ENCODE measurements around the gene MTARC2. TPM values are rescaled to one million over a fixed set of nuclear protein-coding genes. Genes with fewer than 3 reads are reported as not detected.

MTARC2 gene
- polyA plus RNA-seq, 1 donor (not counting 4 experiments of a cell fraction or from before 2014, with no cell fraction given): 0.75 TPM

DNA sequence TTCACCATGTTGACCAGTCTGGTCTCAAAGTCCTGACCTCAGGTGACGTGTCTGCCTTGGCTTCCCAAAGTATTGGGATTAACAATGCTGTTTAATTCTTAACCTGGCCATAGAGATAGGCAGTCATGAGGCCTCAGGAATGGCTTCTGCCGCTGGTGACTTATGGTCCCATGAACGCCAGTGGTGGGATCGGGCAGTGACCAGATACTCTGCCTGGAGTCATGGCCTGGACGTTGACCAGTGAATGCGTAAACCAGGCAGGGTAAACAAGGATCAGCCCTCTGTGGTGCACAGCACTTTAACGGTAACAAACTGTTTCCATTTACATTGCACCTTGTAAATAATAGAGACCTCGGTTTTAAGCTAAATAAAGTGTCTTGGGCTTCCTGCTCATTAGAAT, 61.6 kb downstream of the MTARC2 start:
- dilution Hi-C loops (cut with MboI; ENCODE audit: extremely low pct_ligation_motif_present, low sequenced_read_pairs): no loop called here
- no peak overlapping the region for H3K27ac ChIP-seq (ENCODE audit: control insufficient read depth, insufficient read depth, low read length)
- H3K36me3 ChIP-seq (ENCODE audit: control insufficient read depth in 2 of 2, extremely low read depth in 1 of 2, insufficient read depth in 2 of 2, low read length in 2 of 2): no peaks in the 10 kb centered on the region
- no peaks in the 10 kb centered on the region for H3K9me3 ChIP-seq (ENCODE audit: control insufficient read depth, low read depth, low read length)
- no peaks in the 10 kb centered on the region for H4K20me1 ChIP-seq (ENCODE audit: control insufficient read depth, extremely low read depth, insufficient read depth, low read length)
- H3K4me2 ChIP-seq (ENCODE audit: control insufficient read depth, extremely low read depth, insufficient read depth, low read depth, low read length): no peak overlapping the region
- peaks cover 10% of the 10 kb centered on the region for H3K4me1 ChIP-seq (ENCODE audit: control insufficient read depth, extremely low read depth, insufficient read depth, low read length)
- H3K27me3 ChIP-seq (ENCODE audit: control insufficient read depth, extremely low read depth, insufficient read depth, low read length): peaks cover 3% of the 10 kb centered on the region
- FAIRE-seq: no peak
- H2AFZ ChIP-seq (ENCODE audit: control insufficient read depth, low read length): no peak overlapping the region
- H3K9ac ChIP-seq (ENCODE audit: control insufficient read depth, extremely low read depth, insufficient read depth, low read length): no peak overlapping the region
- no peaks in the 10 kb centered on the region for H3K79me2 ChIP-seq (ENCODE audit: control insufficient read depth, insufficient read depth, low read length)
- no peaks in the 10 kb centered on the region for H3K9me1 ChIP-seq (ENCODE audit: control insufficient read depth, extremely low read depth, insufficient read depth, low read length)
- H3K4me3 ChIP-seq (ENCODE audit: control insufficient read depth in 2 of 3, extremely low read depth in 1 of 3, insufficient read depth in 2 of 3, low read depth in 1 of 3, low read length in 3 of 3): no peak overlapping the region
- no peak for DNase-seq (ENCODE audit: low read depth, low spot score)
- TF ChIP-seq, protein P1, sequence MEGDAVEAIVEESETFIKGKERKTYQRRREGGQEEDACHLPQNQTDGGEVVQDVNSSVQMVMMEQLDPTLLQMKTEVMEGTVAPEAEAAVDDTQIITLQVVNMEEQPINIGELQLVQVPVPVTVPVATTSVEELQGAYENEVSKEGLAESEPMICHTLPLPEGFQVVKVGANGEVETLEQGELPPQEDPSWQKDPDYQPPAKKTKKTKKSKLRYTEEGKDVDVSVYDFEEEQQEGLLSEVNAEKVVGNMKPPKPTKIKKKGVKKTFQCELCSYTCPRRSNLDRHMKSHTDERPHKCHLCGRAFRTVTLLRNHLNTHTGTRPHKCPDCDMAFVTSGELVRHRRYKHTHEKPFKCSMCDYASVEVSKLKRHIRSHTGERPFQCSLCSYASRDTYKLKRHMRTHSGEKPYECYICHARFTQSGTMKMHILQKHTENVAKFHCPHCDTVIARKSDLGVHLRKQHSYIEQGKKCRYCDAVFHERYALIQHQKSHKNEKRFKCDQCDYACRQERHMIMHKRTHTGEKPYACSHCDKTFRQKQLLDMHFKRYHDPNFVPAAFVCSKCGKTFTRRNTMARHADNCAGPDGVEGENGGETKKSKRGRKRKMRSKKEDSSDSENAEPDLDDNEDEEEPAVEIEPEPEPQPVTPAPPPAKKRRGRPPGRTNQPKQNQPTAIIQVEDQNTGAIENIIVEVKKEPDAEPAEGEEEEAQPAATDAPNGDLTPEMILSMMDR (optimal IDR thresholded peaks at IDR 0.05 in 1 of 3, IDR thresholded peaks at IDR 0.05 in 1 of 3, conservative IDR thresholded peaks at IDR 0.05 in 1 of 3; ENCODE audit: extremely low read depth in 1 of 3, insufficient read depth in 2 of 3, low read length in 3 of 3): no peak
- no peak for TF ChIP-seq EZH2 (IDR thresholded peaks at IDR 0.05; ENCODE audit: low read length)

DNA sequence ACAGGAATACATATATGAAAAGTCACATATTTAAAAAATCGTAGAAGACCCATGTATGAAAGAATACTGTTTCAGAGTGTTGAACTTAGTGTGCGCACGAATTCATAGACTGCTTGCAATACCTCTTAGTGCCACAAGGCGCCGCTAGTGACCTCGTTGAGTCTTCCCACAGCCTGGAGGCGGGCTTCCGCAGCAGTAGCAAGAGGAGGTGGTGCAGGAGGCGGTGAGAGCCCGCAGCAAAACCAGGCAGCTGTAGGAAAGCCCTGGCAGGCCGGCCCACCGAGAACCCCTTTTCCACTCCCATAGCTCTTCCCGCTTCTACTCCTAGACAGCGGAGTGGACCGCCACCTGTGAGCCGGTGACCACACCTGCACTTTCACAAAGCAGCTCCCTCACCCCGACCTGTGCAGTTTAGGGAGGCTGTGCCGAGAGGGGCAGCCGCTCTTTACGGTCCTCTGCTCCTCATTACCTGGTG, 62.1 kb downstream of the MTARC2 start:
- H3K9me3 ChIP-seq (ENCODE audit: control insufficient read depth, low read depth, low read length): no peaks in the 10 kb centered on the region
- no peaks in the 10 kb centered on the region for H3K36me3 ChIP-seq (ENCODE audit: control insufficient read depth in 2 of 2, extremely low read depth in 1 of 2, insufficient read depth in 2 of 2, low read length in 2 of 2)
- H3K4me3 ChIP-seq (ENCODE audit: control insufficient read depth in 2 of 3, extremely low read depth in 1 of 3, insufficient read depth in 2 of 3, low read depth in 1 of 3, low read length in 3 of 3): peak overlapping the region in 2 of 3 experiments; percentile 25 to 45
- FAIRE-seq: no peak
- H3K4me1 ChIP-seq (ENCODE audit: control insufficient read depth, extremely low read depth, insufficient read depth, low read length): peaks cover 10% of the 10 kb centered on the region
- peak overlapping the region; percentile 85 for H2AFZ ChIP-seq (ENCODE audit: control insufficient read depth, low read length)
- dilution Hi-C loops (cut with MboI; ENCODE audit: extremely low pct_ligation_motif_present, low sequenced_read_pairs): no loop called here
- H3K9me1 ChIP-seq (ENCODE audit: control insufficient read depth, extremely low read depth, insufficient read depth, low read length): no peaks in the 10 kb centered on the region
- TF ChIP-seq EZH2 (IDR thresholded peaks at IDR 0.05; ENCODE audit: low read length): no peak
- TF ChIP-seq, protein P1 (optimal IDR thresholded peaks at IDR 0.05 in 1 of 3, IDR thresholded peaks at IDR 0.05 in 1 of 3, conservative IDR thresholded peaks at IDR 0.05 in 1 of 3; ENCODE audit: extremely low read depth in 1 of 3, insufficient read depth in 2 of 3, low read length in 3 of 3): peak; percentile 92 to 95 (median 93)
- H3K9ac ChIP-seq (ENCODE audit: control insufficient read depth, extremely low read depth, insufficient read depth, low read length): no peak overlapping the region
- H4K20me1 ChIP-seq (ENCODE audit: control insufficient read depth, extremely low read depth, insufficient read depth, low read length): no peaks in the 10 kb centered on the region
- peak overlapping the region; percentile 69 for H3K4me2 ChIP-seq (ENCODE audit: control insufficient read depth, extremely low read depth, insufficient read depth, low read depth, low read length)
- H3K27ac ChIP-seq (ENCODE audit: control insufficient read depth, insufficient read depth, low read length): no peak overlapping the region
- DNase-seq (ENCODE audit: low read depth, low spot score): peak; percentile 41
- no peaks in the 10 kb centered on the region for H3K79me2 ChIP-seq (ENCODE audit: control insufficient read depth, insufficient read depth, low read length)
- peaks cover 3% of the 10 kb centered on the region for H3K27me3 ChIP-seq (ENCODE audit: control insufficient read depth, extremely low read depth, insufficient read depth, low read length)

All from keratinocyte (primary cell).